GM19099 (cell line): ENCODE data around the gene NTRK3.

Experiments
- POLR2A ChIP-seq: IDR thresholded peaks from 3 replicates; pipeline ENCODE4 v1.6.1; 2011; ENCODE audit warnings: low read depth; ENCODE audit not compliant: insufficient read length; ENCODE audit errors: extremely low read depth

Gene NTRK3

DNA sequence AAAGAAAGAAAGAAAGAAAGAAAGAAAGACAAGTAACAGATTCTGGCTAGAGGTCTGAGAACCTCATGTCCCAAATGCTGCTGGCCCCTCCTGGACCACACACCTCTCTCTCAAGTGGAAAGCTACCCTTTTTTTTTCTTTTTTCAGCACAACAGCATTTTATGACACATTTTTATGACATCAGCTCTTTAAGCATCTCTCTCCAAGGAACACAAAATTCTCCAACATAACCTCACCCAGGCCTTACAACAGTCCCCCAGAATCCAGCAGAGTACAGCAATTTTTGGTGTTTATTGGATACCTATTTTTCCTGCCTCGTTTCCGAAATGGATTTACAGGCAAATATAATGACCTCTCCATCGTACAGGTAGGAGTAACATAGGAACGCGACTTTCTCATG is 11.2 kb upstream of the NTRK3 start:
- no peak for TF ChIP-seq POLR2A

DNA sequence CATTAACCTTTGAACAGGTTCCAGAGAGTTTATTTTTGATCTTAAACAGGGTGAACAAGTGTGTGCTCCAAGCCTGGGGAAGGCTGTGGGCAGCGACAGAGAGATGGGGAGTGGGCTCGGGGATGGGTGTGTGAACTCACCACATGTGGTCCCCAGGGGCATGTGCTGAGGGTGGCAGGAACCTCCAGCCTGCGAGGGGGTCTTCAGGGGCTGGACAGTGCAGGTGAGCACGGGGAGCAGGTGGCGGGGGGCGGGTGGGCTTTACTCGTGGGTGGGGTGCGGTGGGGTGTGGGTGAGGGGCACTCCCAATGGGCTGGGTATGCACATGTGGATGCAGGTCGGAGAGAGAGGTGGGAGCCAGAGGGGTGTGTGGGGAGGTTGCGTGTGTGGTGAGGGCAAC is 9.6 kb upstream of the NTRK3 start:
- TF ChIP-seq POLR2A = no peak

DNA sequence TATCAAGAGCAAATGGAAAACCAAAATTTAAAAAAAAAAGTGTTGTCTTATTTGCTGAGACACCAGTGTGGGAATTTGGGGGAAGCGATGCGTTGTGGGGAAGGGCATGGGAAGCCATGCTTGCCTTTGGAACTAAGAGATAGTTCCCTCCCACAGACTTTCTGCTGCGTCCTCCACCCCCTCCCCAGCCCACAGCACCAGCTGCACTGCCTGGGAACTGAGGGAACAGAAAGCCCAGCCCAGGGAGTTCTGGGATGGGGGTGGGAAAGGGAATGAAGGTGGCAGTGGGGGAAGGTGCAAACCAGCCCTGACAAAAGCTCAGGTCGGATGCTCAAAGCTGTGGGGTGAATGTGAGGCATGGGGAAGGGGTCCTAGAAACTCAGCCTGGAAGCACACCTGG is 8.1 kb upstream of the NTRK3 start:
- TF ChIP-seq POLR2A = no peak

GRCh38 chr15:88262064-88262463 is 5.5 kb upstream of the NTRK3 start:
- TF ChIP-seq POLR2A = no peak

DNA sequence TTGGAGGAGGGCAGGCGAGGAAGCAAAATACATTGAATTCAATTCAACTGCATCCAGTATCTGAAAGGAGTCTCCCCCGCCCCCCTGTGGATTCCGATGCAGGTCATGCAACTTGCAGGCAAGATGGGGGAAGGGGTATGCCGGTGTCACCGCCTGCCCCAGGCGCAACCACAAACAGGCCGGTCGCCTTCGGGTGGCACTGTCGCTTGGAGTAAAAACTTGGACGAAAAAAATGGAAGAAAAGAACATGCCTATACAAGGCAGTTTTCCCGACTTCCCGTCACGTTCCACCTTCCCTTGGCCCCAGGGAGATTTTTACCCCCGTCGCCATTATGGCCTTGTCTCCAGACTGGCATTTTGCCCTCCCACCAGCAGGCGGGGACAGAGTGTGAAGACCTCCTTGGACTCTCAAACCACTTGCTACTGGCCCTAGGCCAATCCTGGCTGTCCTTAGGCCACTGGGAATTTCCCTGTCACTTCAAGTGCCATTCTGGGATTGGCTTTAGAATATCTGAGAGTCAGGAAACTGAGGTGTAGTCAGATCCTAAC is 1.6 kb upstream of the NTRK3 start:
- TF ChIP-seq POLR2A = no peak

DNA sequence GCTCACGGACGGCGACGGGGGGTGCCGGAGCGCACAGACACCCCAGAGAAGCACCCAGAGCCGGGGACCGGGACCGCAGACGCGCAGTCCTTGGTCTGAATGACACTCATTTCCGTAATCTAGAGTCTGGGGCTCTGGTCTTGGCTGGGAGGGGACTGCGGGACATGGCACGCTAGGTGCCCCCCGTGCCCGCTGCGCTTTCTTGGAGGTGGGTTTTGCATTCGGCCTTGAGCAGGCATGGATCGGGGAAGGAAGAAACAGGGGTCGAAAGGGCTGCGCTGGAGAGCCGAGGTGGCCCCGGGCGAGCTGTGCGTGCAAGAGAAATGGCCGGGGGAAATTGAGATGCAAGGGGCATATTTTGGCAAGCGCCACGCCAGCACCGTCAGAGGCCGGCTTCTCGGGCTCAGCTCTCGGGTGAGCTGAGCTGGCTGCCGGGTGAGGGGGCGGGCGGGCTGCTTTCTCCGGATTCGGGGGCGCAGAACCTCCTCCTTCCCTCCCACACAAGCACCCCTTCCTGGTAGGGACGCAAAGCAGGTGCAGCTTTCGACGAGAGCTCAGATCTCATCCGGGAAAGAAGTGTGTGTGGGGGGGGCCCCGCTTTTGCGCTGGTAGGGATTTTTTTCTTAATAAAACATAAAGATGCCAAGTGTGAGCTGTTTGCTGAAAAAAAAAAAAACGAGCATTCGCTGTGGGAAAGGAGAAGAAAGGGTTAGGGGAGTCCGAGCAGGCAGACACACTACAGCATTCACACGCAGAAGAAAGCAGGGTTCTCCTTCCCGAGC is 963 bp upstream of the NTRK3 start:
- no peak for TF ChIP-seq POLR2A

DNA sequence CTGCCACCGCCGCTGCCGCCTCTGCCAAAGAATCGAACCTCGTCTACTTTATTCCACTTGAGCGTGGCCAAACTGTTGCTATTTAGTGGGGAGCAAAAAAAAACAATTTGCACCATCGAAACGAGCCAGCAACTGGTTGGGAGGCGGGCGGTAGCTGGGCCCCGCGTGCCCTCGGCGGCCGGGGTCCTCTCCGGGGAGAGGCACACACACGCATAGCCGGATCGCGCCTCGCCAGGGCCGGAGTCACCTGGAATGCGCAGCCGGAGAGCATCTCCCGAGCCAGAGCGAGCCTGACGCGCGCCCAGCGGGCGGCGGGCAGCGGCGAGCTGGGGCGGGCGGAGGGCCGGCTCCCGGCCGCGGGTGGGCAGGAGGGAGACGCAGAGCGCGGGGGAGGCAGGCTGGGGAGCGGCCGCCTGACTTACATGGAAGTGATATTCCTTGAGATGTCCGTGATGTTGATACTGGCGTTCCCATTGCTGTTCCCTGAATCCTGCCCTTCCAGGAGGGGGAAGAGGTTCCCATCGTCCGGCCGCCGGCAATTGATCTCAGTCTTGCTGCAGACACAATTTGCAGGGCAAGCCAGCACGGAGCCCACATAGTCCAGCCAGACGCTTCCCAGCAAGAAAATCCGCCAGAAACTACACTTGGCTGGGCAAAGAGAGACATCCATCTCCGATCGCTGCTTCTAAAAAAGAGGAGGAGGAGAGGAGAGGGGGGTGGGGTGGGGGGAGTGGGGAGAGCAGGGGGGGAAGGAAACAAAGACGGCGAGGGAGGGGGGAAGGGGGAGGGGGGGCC is 858 bp downstream of the NTRK3 start:
- TF ChIP-seq POLR2A = no peak

GRCh38 chr15:88255087-88255483 is 1.5 kb downstream of the NTRK3 start:
- TF ChIP-seq POLR2A = no peak

GRCh38 chr15:88252441-88252840 is 4.1 kb downstream of the NTRK3 start:
- no peak for TF ChIP-seq POLR2A

DNA sequence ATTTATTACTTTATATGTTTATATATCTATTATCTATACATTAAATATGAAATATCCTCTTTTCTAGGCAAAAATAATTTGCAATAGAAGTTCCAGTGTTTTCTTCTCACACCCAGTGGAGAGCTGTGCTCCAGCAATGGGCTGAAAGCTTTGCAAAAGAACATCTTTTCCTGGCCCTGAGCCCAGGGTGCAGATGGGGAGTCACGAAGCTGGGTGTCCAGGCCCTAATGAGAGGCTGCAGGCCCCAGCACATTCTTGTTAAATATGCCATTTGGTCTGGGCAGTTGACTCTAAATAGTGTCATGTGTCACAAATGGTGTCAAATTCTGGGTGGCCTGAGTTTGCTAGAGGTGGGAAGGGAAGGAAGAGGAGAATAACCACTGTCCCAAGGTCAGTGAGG is 5.7 kb downstream of the NTRK3 start:
- TF ChIP-seq POLR2A = no peak

DNA sequence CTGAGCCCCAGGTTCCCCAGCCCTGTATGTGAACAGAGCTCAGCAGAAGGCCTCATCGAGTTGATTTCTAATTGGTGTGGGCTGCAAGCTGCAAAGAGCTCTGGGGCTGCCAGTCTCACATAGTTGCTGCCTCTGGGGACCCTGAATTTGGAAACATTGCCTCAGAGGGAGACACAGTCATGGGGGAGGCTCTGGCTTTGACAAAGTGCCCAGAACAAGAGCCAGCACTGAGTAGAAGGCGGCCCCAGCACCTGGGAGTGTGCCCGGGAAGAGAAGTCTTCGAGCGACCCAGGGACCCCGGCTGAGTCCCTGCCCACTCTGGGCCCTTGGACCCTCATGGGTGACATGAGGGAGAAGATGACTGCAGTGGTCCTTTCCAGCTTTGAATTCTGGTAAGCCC is 7.3 kb downstream of the NTRK3 start:
- TF ChIP-seq POLR2A = no peak

DNA sequence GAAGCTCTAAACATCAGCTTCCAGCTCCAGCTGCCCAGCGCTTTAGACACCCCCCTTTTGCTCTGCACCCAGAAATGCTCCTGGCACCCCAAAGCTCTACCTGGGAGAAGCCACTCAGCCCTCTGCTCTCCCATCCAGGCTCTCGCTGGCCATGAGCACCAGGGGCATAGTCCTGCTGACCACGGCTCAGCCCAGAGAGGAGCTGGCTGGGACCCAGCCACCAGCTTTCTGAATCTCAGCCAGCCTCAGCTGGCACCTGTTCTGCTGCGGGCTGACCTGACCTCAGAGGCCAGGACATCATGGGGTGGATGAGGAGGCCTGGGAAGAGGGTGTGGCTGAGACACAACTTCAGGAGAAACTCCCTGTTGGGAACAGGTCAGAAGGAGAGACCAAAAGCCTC is 8.6 kb downstream of the NTRK3 start:
- no peak for TF ChIP-seq POLR2A

DNA sequence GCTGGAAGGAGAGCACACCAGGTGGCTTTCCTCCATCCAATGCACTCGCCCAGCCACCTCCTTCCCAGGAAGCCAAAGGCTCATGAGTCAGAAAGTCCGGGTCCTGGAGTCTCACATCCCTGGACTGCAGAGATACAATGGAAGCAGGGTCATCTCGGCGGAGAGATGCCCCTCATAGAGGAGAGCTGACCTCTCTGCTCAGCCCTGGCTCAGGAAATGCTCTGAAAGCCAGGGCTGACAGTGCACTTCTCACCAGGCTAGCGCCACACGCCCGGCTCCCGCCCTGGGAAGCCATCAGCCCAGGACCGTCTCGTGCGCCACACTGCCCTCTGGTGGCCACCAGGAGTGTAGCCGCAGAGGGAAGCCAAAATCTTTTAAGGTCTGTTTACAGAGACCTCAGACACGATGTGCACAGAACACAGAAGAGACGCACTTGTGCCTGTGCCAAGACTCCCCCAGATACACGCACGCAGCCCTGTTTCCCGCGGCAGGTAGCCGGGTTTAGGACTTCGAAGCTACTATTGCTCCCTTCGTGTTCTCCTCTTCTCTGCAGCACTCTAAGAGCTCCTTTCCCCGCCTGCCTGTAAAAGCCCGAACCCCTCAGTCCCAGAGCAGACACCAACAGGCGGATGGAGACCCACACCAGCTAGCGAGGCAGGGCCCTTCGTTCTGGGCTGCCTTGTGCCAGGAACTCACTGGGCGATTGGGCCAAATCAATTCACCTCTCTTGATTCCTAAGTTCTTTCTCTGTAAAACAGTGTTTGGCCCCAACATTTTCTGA is 9.7 kb downstream of the NTRK3 start:
- TF ChIP-seq POLR2A = no peak

DNA sequence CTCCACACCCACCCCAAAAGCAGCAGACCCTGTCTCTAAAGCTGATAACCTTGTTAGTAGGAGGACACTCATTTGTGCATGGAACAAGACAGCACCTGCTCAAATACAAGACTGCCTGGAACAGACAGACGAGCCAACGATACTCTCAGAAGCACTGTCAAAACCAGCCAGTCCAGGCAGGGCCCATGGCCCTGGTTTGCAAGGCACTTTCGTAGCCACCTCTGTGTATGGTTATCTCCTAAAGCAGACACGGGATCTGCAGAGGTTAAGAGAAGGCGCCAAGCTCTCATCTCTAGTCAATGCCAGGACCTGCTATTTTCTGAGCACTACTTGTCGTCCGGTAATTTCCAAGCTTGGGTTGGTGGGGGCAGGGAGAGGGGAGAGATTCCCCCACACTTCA is 10.5 kb downstream of the NTRK3 start:
- no peak for TF ChIP-seq POLR2A
